ENCODE results near the gene CCNK.

GRCh38 chr14:99537399-99537798 lies 56.2 kb downstream of the CCNK start:
- TF ChIP-seq CTCF (conservative IDR thresholded peaks at IDR 0.05): no peak
- TF ChIP-seq ZFX (IDR thresholded peaks at IDR 0.05): no peak

Data from C4-2B (cell line).